NCI-H748 (cell line): ENCODE data around the gene R3HDM2.
"Not testable (repeated sequence)": the region's sequence is repeated elsewhere in the genome, so short reads cannot be mapped to it uniquely, and the experiment has no call there.

Experiments used
- DNase-seq: peaks from one replicate; lab custom pipeline; 2025; ENCODE audit not compliant: unreplicated experiment; lab: John Stamatoyannopoulos, UW

R3HDM2 gene

DNA sequence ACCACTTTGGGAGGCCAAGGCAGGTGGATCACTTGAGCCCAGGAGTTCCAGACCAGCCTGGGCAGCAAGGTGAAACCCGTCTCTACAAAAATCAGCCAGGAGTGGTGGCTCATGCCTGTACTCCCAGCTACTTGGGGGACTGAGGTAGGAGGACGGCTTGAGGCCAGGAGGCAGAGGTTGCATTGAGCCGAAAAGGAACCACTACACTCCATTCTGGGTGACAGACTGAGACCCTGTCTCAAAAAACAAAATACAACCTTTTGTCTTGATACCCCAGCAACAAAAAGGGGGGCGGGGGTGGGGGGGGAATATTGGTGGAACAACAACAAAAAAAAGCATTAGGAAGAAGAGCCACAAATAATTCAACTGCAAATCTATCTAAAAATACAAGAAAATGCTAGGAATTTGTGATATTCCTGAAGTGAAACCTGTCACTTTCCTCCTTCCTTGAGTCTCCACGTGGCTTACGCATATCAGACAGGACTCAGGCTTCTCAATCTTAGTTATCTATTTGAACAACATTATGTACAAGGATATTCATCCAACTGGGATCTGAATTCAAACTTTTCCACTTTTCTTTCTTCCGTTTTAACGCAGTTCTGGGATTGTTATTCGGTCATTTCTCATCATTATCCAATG is 1.3 kb downstream of the R3HDM2 start:
- DNase-seq = no peak

DNA sequence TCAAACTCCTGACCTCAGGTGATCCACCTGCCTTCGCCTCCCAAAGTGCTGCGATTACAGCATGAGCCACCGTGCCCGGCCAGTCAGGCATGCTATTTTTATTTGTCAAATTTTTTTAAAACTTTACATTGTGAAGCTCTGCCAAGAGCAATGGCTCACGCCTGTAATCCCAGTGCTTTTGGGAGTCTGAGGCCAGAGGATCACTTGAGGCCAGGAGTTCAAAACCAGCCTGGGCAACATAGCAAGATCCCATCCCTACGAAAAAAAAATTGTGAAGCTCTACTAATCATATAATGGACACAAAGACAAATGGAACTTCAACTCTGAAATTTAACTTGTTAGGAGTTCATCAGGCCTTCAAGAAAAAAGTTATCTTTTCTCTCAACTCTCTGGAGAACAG is 1.9 kb downstream of the R3HDM2 start:
- DNase-seq = no peak

DNA sequence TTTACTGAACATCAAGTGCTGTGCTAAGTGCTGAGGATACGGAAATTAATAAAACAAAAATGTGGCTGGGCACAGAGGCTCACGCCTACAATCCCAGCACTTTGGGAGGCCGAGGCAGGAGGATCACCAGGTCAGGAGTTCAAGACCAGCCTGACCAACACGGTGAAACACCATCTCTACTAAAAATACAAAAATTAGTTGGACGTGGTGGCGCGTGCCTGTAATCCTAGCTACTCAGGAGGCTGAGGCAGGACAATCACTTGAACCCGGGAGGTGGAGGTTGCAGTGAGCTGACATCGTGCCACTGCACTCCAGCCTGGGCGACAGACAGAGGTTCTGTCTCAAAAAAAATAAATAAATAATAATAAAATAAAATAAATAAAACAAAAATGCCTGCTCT is 3.9 kb downstream of the R3HDM2 start:
- not testable (repeated sequence) for DNase-seq

DNA sequence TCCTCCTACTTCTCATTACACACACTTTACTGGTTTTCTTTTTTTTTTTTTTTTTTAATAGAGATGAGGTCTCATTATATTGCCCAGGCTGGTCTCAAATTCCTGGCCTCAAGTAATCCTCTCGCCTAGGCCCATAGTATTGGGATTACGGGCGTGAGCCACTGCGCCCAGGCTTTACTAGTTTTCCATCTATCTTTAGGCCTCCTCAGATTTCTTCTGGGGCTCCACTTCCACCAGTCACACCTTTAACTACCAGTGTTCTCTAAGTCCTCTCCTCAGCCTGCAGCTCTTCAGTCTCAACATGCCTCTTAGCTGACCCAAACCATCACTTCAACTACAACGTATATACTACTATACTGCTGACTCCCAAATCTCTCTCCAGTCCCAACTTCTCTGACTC is 10.4 kb downstream of the R3HDM2 start:
- no peak for DNase-seq

DNA sequence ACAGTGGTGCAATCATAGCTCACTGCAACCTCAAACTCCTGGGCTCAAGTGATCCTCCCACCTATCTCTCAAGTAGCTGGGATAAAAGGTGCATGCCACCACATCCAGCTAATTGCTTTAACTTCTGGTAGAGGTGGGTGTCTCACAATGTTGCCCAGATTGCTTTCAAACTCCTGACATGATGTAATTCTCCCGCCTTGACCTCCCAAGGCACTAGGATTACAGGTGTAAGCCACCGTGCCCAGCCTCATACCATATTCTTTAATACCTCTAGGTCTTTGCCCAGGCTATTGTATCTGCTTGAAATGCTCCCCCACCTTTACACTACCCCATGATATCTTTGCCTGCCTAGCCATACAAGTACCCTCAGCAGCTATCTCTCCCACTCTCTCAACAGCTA is 11.3 kb downstream of the R3HDM2 start:
- no peak for DNase-seq

DNA sequence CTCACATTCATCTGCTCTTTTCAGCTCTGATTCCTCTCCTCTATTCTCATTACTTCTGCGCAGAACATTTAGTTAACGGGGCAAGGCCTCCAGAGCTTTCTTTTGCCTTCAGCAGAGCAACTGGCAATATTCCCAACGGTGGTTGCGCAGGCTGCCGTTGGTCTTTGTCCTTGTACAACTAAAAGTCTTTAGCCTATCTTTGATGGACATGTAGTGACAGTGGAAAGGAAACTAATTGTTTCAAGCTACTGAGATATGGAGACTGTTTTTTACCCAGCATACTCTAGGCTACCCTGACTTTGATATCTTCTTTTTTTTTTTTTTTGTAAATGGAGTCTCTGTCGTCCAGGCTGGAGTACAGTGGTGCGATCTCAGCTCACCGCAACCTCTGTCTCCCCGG is 12.6 kb downstream of the R3HDM2 start:
- DNase-seq = no peak

DNA sequence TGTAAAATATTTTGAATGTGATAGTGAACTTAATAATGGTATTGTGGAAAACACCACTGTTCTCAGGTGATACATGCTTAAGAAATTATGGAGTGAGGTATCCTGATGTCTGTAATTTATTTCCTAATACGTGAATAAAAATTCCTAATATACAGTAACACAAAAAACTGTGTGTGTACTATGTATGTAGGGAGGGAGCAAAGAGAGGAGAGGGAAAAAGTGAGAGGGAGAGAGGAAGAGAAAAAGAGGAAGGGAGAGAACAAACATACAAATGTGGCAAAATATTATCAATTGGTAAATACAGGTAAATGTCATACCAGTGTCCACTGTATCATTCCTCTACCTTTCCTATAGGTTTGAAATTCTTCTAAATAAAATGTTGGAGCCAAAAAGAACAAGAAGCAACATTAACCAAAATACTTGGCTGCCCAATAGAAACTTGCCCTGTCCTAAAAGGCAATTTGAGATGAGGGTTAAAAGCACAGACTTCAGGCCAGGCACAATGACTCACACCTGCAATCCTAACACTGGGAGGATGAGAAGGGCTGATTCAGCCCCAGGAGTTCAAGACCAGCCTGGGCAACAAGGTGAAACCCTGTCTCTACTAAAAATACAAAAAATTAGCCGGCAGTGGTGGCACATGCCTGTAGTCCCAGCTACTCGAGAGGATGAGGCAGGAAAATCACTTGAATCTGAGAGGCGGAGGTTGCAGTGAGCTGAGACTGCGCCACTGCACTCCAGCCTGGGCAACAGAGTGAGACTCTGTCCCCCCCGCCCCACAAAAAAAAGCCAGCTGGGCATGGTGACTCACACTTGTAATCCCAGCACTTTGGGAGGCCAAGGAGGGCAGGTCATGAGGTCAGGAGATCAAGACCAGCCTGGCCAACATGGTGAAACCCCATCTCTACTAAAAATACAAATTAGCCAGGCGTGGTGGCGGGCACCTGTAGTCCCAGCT is 14.5 kb downstream of the R3HDM2 start:
- DNase-seq = no peak

DNA sequence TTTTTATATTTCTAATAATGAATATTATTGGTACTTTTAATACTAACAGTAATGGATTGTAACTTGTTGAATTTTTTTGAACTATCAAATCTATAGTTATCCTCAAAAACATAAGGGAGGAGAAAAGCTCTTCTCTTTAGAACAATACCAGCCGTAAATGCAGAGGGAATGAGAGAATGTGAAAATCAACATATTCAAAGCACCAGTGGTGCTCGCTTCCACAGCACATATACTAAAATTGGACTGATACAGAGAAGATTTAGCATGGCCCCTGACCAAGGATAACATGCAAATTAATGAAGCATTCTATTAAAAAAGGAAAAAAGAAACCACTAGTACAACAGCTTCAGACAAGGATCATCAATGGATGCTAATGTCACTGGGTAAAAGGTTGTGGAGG is 15.8 kb downstream of the R3HDM2 start:
- no peak for DNase-seq

- not testable (repeated sequence) for DNase-seq
These were observed 16.7 kb downstream of the R3HDM2 start for GRCh38 chr12:57414160-57414559.

DNA sequence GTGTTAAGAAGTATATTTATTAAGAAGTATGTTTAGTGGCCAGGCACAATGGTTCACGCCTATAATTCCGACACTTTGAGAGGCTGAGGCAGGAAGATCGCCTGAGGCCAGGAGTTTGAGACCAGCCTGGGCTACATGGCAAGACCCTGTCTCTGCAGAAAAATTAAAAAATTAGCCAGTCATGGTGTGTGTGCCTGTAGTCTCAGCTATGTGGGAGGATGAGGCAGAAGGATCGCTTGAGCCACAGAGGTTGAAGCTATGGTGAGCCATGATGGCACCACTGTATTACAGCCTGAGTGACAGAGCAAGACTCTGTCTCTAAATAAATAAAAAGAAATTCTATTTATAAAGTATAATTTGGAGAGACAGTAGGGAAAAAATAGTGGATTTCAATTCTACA is 20.3 kb downstream of the R3HDM2 start:
- no peak for DNase-seq

- no peak for DNase-seq
These were observed 25.7 kb downstream of the R3HDM2 start for GRCh38 chr12:57404966-57405640.

DNA sequence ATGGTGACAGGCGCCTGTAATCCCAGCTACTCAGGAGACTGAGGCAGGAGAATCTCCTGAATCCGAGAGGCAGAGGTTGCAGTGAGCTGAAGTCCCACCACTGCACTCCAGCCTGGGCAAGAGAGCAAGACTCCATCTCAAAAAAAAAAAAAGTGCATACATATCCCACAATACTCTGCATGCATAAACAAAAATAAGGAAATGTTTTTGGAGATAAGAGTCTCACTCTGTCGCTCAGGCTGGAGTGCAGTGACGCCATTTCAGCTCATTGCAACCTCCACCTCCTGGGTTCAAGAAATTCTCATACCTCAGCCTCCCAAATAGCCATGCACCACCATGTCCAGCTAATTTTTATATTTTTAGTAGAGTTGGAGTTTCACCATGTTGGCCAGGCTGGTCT is 28.7 kb downstream of the R3HDM2 start:
- DNase-seq = not testable (repeated sequence)

GRCh38 chr12:57401165-57401564 is 29.7 kb downstream of the R3HDM2 start:
- no peak for DNase-seq

GRCh38 chr12:57399718-57400463 is 31.0 kb downstream of the R3HDM2 start:
- DNase-seq = not testable (repeated sequence)

DNA sequence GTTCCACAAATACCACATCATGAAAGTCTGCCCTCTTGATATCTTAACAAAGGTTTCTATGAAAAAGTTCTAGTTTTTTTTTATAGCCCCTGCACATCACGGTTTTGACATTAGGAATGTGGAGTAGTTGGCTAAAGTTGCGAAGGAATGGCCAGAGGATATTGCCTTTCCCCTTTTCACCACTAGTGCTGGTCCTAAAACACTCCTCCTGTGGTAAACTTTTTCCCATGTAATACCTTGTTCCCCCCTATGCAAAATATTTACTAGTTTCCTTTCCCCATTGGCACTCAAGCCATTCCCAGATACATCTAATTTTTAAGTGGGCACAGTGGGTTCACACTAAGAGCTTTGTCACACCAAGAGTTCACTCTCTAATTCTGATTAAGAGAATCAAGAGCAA is 33.4 kb downstream of the R3HDM2 start:
- no peak for DNase-seq

DNA sequence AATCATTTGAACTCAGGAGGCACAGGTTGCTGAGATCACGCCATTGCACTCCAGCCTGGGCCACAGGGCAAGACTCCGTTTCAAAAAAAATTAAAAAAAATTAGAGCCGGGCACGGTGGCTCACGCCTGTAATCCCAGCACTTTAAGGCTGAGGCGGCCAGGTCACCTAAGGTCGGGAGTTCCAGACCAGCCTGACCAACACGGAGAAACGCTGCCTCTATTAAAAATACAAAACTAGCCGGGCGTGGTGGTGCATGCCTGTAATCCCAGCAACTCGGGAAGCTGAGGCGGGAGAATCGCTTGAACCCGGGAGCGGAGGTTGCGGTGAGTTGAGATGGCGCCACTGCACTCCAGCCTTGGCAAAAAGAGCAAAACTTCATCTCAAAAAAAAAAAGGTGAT is 35.7 kb downstream of the R3HDM2 start:
- DNase-seq = no peak

DNA sequence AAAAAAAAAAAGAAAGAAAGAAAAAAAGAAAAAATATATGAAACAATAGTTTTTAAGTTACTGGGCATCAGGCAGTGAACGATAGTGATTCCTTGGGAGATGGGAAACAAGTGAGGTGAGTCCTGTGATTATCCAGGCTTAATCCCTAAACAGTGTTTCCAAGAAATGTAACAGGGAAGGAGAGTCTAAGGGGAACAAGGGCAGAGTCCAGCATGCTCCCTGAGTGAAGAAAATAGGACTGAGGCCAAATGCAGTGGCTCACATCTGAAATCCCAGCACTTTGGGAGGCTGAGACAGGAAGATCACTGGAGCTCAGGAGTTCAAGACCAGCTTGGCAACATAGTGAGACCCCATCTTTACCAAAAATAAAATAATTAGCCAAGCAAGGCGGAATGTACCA is 40.7 kb downstream of the R3HDM2 start:
- no peak for DNase-seq

GRCh38 chr12:57389033-57389432 is 41.8 kb downstream of the R3HDM2 start:
- no peak for DNase-seq

- no peak for DNase-seq
These were observed 42.4 kb downstream of the R3HDM2 start for GRCh38 chr12:57388425-57388824.

GRCh38 chr12:57386187-57386720 is 44.6 kb downstream of the R3HDM2 start:
- DNase-seq = no peak

DNA sequence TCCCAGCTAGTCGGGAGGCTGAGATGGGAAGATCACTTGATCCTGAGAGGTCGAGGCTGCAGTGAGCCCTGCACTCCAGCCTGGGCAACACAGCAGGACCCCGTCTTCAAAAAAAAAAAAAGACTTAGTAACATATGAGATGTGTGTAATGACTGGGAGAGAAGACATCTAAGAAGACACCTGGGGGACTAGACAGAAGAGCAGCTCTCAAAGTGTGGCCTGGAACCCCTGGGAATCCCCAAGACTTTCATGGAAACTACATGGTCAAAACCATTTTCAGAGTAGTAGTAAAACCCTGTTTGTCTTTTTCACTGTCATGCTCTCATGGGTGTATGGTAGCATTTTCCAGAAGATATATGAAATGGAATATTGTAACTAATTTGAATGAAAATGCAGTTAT is 45.3 kb downstream of the R3HDM2 start:
- DNase-seq = no peak
